Measurements from ENCODE around the gene GTF3A. TPM values are rescaled to one million over a fixed set of nuclear protein-coding genes. Genes with fewer than 3 reads are reported as not detected.
A peak's percentile ranks its signal among the peaks of the same experiment; 100 is the strongest.

The GTF3A gene
- total and polyA plus RNA-seq, 9 of the 15 experiments (the other 6 are each of a cell fraction or from before 2014, with no cell fraction given) = 47.5 to 303 (median 174) TPM

- no peak for TF ChIP-seq CUX1 (CRISPR knock-in tag; IDR thresholded peaks at IDR 0.05)
- no peak for TF ChIP-seq ZNF224 (CRISPR knock-in tag; IDR thresholded peaks at IDR 0.05)
- peak; percentile 2; the same call in 1 of the 2 replicates for TF ChIP-seq ZBTB7A (IDR thresholded peaks at IDR 0.05; ENCODE audit: borderline replicate concordance, control insufficient read depth, low read depth, low read length)
- no peak for TF ChIP-seq ILF3 (IDR thresholded peaks at IDR 0.05; ENCODE audit: borderline replicate concordance)
- peak; percentile 24; the same call in 1 of the 2 replicates for TF ChIP-seq VEZF1 (CRISPR knock-in tag; IDR thresholded peaks at IDR 0.05)
- no peak for TF ChIP-seq ZNF639 (CRISPR knock-in tag; conservative IDR thresholded peaks at IDR 0.05 in 1 of 2, IDR thresholded peaks at IDR 0.05 in 1 of 2)
- TF ChIP-seq CBX3 (IDR thresholded peaks at IDR 0.05; ENCODE audit: borderline replicate concordance in 1 of 2, low read length in 2 of 2) = no peak
- no peak for TF ChIP-seq SMAD2 (IDR thresholded peaks at IDR 0.05; ENCODE audit: low read depth, low read length)
- no peak for TF ChIP-seq NCOR1 (IDR thresholded peaks at IDR 0.05)
- TF ChIP-seq E2F3 (CRISPR knock-in tag; IDR thresholded peaks at IDR 0.05) = no peak
- no peak for TF ChIP-seq LARP7 (IDR thresholded peaks at IDR 0.05)
- no peak for TF ChIP-seq NFE2L1 (tag; IDR thresholded peaks at IDR 0.05; ENCODE audit: borderline replicate concordance, low read depth)
- no peak for TF ChIP-seq ZC3H11A (IDR thresholded peaks at IDR 0.05; ENCODE audit: low read depth, low read length)
- no peak for TF ChIP-seq ZNF347 (CRISPR knock-in tag; IDR thresholded peaks at IDR 0.05; ENCODE audit: low read depth)
- no peak for TF ChIP-seq CBX8 (IDR thresholded peaks at IDR 0.05; ENCODE audit: borderline replicate concordance, extremely low read depth, low read depth, low read length, poor library complexity, severe bottlenecking)
- TF ChIP-seq FOXJ3 (CRISPR knock-in tag; IDR thresholded peaks at IDR 0.05) = no peak
Observed at GRCh38 chr13:27421101-27421871, 3.1 kb upstream of the GTF3A start (continued).

Measured in K562 (cell line).